Testis (tissue), 3 donors: ENCODE data around the gene ZNF500. TPM values are rescaled to one million over a fixed set of nuclear protein-coding genes. Genes with fewer than 3 reads are reported as not detected.
A peak's percentile ranks its signal among the peaks of the same experiment; 100 is the strongest.

ENCODE experiments used
- DNase-seq: peaks from one replicate; pipeline ENCODE4 v3.0.0-alpha.2; 2019
- H3K27ac ChIP-seq, 2 donors: fragments of 200-600 bp; sonication (generic); one replicate each; pipeline ENCODE4 v1.5.1; 2019
- H3K27me3 ChIP-seq: fragments of 200-600 bp; sonication (generic); one replicate; pipeline ENCODE4 v1.5.1; 2019
- H3K36me3 ChIP-seq: fragments of 200-600 bp; sonication (generic); one replicate; pipeline ENCODE4 v1.5.1; 2017; ENCODE audit warnings: low read depth; ENCODE audit errors: missing control alignments
- H3K4me1 ChIP-seq: fragments of 200-600 bp; sonication (generic); one replicate; pipeline ENCODE4 v1.5.1; 2019
- H3K4me3 ChIP-seq, 2 donors: fragments of 200-600 bp; sonication (generic); one replicate each; pipeline ENCODE4 v1.5.1; 2017 to 2019
- H3K9me3 ChIP-seq: fragments of 200-600 bp; sonication (generic); one replicate; pipeline ENCODE4 v1.5.1; 2017
- POLR2A ChIP-seq: fragments of 450-650 bp; IDR thresholded peaks from one replicate; pipeline ENCODE4 v1.6.1; 2017; ENCODE audit warnings: antibody characterized with exemption, mild to moderate bottlenecking, moderate library complexity
- WGBS, 2 donors: methylation state at CpG; one replicate each; pipeline ENCODE4 v1.1.5; 2018; 5-methylcytosine and 5-hydroxymethylcytosine counted together
- intact Hi-C: fragments of 100-400 bp; cut with DNase I; formaldehyde crosslinking; loops from one replicate; pipeline ENCODE4 v1.15.1; 2023; ENCODE audit warnings: low total_unique reads
- polyA plus RNA-seq: library from polyadenylated mRNA; stranded (reverse); fragments of 350-450 nt; fragmentation: Illumina TruSeq; extraction: RNeasy Lipid Tissue Mini Kit (QIAGEN cat#74804); gene quantifications from one replicate; pipeline ENCODE4 v1.2.3, GENCODE V29; 2014; ENCODE audit warnings: low read depth, low replicate concordance; ENCODE audit not compliant: insufficient read depth
- total RNA-seq, 2 donors: library from RNA; depleted of rRNA; stranded (reverse); fragments of >200 nt; gene quantifications; one replicate each; pipeline ENCODE4 v1.2.3, GENCODE V29; 2016
- TF ChIP-seq, protein P1 (sequence below), 3 experiments: fragments of 450-650 bp in 2 of 3; fragments of 200-600 bp in 1 of 3; sonication (generic) in 1 of 3; IDR thresholded peaks; one replicate each; pipeline ENCODE4 v1.5.1; 2016 to 2019; ENCODE audit warnings: antibody characterized with exemption in 3 of 3, mild to moderate bottlenecking in 2 of 3, moderate library complexity in 1 of 3

The ZNF500 gene
- total and polyA plus RNA-seq, 3 donors from 2014 or later, result 12.5 to 24.9 (median 24.3) TPM

DNA sequence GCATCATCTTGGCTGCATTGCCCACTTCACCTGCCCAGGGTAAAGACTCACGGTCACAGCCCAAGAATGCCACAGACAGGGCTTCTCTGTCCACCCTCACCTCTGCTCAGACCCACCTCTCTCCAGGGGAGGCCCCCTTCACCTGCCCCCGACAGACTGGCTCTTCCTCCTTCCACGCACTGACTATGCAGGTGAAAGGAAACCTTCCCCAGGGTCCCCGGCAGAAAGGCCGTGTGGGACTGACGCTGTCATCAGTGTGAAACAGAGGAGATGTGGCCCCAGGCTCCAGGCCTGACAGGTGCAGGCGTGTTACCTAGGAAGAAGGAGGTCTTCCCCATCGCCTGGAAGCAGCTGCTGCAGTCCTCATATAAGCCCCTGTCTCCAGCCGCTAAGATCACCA lies 44.8 kb upstream of the ZNF500 start:
- Histone ChIP-seq H3K27me3 (no peaks in the 10 kb centered on the region), H3K27ac (no peak overlapping the region), H3K9me3 (no peaks in the 10 kb centered on the region), H3K36me3 (no peaks in the 10 kb centered on the region), H3K4me3 (no peak overlapping the region), H3K4me1 (no peaks in the 10 kb centered on the region)
- intact Hi-C loops, result no loop called here
- WGBS, 2 donors, result 87 to 95% methylated on average over 9 of the region's 9 CpGs
- no peak for DNase-seq
- no peak for TF ChIP-seq POLR2A
- TF ChIP-seq, protein P1, sequence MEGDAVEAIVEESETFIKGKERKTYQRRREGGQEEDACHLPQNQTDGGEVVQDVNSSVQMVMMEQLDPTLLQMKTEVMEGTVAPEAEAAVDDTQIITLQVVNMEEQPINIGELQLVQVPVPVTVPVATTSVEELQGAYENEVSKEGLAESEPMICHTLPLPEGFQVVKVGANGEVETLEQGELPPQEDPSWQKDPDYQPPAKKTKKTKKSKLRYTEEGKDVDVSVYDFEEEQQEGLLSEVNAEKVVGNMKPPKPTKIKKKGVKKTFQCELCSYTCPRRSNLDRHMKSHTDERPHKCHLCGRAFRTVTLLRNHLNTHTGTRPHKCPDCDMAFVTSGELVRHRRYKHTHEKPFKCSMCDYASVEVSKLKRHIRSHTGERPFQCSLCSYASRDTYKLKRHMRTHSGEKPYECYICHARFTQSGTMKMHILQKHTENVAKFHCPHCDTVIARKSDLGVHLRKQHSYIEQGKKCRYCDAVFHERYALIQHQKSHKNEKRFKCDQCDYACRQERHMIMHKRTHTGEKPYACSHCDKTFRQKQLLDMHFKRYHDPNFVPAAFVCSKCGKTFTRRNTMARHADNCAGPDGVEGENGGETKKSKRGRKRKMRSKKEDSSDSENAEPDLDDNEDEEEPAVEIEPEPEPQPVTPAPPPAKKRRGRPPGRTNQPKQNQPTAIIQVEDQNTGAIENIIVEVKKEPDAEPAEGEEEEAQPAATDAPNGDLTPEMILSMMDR (IDR thresholded peaks at IDR 0.05), result no peak

DNA sequence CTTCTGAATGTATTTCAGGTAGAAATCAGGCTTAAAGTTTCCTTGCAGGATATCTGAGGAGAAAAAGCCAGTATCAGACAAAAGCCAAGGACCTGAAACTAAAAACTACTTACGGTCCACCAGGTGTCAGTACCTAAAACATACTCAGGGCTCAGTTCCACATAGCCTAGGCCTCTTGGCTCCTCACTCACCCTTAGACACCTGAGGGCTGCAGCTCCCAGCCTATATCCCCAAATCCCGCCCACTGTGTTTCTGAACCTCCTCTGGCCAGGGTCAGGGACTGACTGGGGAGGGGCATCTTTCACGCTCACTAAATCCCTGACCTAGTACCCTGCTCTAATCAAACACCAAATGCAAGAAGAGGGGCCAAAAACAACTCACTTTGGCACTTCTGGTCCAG lies 44.3 kb upstream of the ZNF500 start:
- H3K4me3 ChIP-seq, result no peak overlapping the region
- no peak overlapping the region for H3K27ac ChIP-seq
- no peak for TF ChIP-seq POLR2A
- 94 to 100% methylated on average over 3 of the region's 3 CpGs for WGBS, 2 donors
- no peak for DNase-seq
- H3K9me3 ChIP-seq, result no peaks in the 10 kb centered on the region
- H3K36me3 ChIP-seq, result no peaks in the 10 kb centered on the region
- no peaks in the 10 kb centered on the region for H3K4me1 ChIP-seq
- no peaks in the 10 kb centered on the region for H3K27me3 ChIP-seq
- intact Hi-C loops, result no loop called here

DNA sequence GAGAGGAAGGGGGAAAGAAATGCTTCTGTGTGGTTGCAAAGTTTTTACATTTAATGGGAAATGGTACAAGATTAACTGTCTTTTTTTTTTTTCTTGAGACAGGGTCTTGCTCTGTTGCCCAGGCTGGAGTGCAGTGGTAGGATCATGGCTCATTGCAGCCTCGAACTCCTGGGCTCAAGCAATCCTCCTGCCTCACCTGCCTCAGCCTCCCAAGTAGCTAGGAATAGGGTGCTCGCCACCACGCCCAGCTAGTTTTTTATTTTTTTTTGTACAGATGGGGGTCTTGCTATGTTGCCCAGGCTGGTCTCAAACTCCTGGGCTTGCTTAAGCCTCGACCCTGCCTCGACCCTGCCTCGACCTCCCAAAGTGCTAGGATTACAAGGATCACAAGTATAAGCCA lies 39.3 kb upstream of the ZNF500 start:
- H3K4me1 ChIP-seq, result peaks cover 9% of the 10 kb centered on the region
- intact Hi-C loops, result no loop called here
- H3K9me3 ChIP-seq, result no peaks in the 10 kb centered on the region
- no peak for DNase-seq
- no peak overlapping the region for H3K4me3 ChIP-seq
- no peak for TF ChIP-seq POLR2A
- WGBS, 2 donors, result 91 to 96% methylated on average over 6 of the region's 6 CpGs
- H3K27me3 ChIP-seq, result no peaks in the 10 kb centered on the region
- H3K36me3 ChIP-seq, result no peaks in the 10 kb centered on the region
- H3K27ac ChIP-seq, result no peak overlapping the region

DNA sequence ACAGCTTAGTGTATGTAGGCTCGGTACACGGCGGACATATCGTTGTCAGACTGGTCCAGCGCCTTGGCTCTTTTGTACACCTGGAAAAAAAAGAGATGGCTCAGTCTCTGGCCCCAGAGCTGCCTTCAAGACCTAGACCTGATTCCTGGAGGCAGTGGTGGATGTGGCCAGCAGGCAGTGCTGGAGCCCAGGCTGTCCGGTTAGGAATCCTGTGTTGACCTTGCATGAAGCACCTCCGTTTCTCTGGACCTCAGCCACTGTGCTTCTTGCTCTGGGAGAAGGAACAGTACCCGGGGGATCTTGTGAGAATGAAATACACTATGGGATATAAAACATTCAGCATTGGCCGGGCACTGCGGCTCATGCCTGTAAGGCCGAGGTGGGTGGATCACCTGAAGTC lies 38.3 kb upstream of the ZNF500 start:
- Histone ChIP-seq H3K27ac (peak overlapping the region in 1 of 2 donors; percentile 42), H3K9me3 (no peaks in the 10 kb centered on the region), H3K36me3 (no peaks in the 10 kb centered on the region), H3K4me3 (no peak overlapping the region), H3K27me3 (no peaks in the 10 kb centered on the region), H3K4me1 (peaks cover 12% of the 10 kb centered on the region)
- WGBS, 2 donors, result 75 to 89% methylated on average over 8 to 11 of the region's 11 CpGs
- TF ChIP-seq POLR2A, result no peak
- TF ChIP-seq, protein P1 (IDR thresholded peaks at IDR 0.05), result no peak
- intact Hi-C loops, result no loop called here
- peak; percentile 36 for DNase-seq

DNA sequence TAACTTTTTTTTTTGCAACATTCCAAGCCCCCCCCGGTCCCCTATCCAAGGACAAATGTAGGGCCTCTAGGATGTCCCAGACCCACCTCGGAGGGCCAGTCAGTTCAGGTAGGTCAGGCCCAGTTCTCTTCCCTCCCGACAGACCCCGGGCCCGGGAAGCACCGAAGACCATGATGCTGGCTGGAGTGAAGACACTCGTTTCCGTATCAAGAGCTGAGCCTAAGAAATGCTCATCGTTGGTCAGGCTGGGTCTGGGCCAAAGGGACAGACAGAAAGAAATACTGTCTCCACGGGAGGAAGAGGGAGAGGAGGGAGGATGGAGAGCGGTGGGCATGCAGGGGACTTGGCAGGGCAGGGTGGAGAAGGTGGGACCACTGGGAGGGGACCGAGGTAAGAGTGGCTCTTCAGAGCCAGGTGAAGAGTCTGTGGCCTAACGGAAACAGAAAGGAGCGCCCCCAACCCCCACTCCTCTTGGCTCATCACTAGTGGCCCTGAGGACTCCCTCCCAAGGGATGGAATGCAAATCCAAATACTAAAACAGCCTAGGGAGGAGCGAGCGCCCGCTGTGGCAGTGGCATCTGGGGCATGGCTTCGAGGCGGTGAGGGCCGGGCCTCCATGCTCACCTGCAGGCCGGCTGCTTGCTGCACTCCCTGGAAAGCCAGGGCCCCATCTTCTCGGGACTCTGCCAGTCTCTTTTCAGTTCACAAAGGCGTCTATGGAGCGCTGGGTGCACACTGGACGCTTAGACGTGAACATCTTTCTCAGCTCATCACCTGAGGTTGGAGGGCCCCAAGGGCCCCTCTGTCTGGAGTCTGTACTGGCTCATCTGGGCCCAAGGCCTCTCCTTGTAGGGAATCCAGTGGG lies 37.2 kb upstream of the ZNF500 start:
- Histone ChIP-seq H3K36me3 (no peaks in the 10 kb centered on the region), H3K27me3 (no peaks in the 10 kb centered on the region), H3K9me3 (no peaks in the 10 kb centered on the region), H3K4me3 (no peak overlapping the region), H3K4me1 (peaks cover 12% of the 10 kb centered on the region), H3K27ac (peak overlapping the region in 1 of 2 donors; percentile 42)
- intact Hi-C loops, result no loop called here
- DNase-seq, result no peak
- 68 to 78% methylated on average over 24 to 25 of the region's 26 CpGs for WGBS, 2 donors
- TF ChIP-seq, protein P1 (IDR thresholded peaks at IDR 0.05), result no peak
- no peak for TF ChIP-seq POLR2A
